ENCODE measurements around the gene RNF125.

RNF125 gene

DNA sequence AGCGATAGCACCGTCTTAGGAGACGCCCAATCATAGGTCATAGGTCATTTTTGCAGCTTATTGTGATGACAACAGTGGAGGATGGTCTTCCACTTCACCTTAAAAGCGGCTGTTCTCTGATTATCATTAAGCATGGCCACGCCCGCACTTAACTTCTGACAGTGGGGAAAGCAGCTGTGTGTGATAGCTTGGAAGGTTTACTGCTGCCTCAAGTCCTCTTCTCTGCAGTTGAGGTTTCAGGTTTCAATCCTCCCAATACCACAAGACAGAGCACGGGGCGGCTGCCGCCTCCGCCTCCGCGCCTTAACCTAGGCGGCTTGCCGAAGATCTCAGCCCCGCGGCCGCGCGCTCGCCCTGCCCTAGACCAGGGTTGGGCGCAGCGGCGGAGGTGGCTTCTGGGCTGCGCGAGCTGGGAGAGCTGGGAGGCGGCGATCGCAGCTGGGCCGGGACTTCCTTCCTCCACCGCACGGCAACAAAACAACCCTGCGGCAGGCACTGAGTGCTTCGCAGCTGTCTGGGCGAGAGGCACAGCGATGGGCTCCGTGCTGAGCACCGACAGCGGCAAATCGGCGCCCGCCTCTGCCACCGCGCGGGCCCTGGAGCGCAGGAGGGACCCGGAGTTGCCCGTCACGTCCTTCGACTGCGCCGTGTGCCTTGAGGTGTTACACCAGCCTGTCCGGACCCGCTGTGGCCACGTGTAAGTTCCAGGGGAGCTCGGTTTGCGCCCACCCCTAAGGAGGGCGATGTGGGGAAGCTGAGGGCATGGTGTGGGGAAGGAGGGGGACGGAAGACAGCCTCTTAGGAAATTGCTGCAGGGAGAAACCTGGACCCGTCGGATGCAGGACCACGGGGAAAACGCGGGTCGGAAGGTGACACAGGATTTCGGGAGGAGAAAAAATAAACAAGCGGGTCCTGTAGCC is at the start of gene RNF125 (continued):
- TF ChIP-seq, protein P1, sequence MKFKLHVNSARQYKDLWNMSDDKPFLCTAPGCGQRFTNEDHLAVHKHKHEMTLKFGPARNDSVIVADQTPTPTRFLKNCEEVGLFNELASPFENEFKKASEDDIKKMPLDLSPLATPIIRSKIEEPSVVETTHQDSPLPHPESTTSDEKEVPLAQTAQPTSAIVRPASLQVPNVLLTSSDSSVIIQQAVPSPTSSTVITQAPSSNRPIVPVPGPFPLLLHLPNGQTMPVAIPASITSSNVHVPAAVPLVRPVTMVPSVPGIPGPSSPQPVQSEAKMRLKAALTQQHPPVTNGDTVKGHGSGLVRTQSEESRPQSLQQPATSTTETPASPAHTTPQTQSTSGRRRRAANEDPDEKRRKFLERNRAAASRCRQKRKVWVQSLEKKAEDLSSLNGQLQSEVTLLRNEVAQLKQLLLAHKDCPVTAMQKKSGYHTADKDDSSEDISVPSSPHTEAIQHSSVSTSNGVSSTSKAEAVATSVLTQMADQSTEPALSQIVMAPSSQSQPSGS (tag by site-specific recombination; IDR thresholded peaks at IDR 0.05; ENCODE audit: low read depth), result no peak
- peak; percentile 64; the same call in 1 of the 2 replicates for TF ChIP-seq MYNN (tag by site-specific recombination; IDR thresholded peaks at IDR 0.05; ENCODE audit: borderline replicate concordance)
- peak; percentile 81 for TF ChIP-seq ZFHX2 (tag by site-specific recombination; conservative IDR thresholded peaks at IDR 0.05)
- TF ChIP-seq, protein P2, sequence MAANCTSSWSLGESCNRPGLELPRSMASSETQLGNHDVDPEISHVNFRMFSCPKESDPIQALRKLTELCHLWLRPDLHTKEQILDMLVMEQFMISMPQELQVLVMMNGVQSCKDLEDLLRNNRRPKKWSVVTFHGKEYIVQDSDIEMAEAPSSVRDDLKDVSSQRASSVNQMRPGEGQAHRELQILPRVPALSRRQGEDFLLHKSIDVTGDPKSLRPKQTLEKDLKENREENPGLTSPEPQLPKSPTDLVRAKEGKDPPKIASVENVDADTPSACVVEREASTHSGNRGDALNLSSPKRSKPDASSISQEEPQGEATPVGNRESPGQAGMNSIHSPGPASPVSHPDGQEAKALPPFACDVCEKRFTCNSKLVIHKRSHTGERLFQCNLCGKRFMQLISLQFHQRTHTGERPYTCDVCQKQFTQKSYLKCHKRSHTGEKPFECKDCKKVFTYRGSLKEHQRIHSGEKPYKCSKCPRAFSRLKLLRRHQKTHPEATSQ (tag by site-specific recombination; IDR thresholded peaks at IDR 0.05), result no peak
- peak; percentile 87 for TF ChIP-seq ZNF501 (tag by site-specific recombination; IDR thresholded peaks at IDR 0.05)
- TF ChIP-seq, protein P3, sequence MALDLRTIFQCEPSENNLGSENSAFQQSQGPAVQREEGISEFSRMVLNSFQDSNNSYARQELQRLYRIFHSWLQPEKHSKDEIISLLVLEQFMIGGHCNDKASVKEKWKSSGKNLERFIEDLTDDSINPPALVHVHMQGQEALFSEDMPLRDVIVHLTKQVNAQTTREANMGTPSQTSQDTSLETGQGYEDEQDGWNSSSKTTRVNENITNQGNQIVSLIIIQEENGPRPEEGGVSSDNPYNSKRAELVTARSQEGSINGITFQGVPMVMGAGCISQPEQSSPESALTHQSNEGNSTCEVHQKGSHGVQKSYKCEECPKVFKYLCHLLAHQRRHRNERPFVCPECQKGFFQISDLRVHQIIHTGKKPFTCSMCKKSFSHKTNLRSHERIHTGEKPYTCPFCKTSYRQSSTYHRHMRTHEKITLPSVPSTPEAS (tag by site-specific recombination; IDR thresholded peaks at IDR 0.05), result peak; percentile 31; the same call in 1 of the 2 replicates
- peak; percentile 82 for TF ChIP-seq SP2 (tag by site-specific recombination; IDR thresholded peaks at IDR 0.05)
- no peak for TF ChIP-seq ZNF658 (tag by site-specific recombination; IDR thresholded peaks at IDR 0.05)
- TF ChIP-seq, protein P4, sequence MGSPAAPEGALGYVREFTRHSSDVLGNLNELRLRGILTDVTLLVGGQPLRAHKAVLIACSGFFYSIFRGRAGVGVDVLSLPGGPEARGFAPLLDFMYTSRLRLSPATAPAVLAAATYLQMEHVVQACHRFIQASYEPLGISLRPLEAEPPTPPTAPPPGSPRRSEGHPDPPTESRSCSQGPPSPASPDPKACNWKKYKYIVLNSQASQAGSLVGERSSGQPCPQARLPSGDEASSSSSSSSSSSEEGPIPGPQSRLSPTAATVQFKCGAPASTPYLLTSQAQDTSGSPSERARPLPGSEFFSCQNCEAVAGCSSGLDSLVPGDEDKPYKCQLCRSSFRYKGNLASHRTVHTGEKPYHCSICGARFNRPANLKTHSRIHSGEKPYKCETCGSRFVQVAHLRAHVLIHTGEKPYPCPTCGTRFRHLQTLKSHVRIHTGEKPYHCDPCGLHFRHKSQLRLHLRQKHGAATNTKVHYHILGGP (tag by site-specific recombination; IDR thresholded peaks at IDR 0.05), result no peak
- TF ChIP-seq ZNF623 (tag by site-specific recombination; IDR thresholded peaks at IDR 0.05), result no peak
- no peak for TF ChIP-seq ZBTB21 (tag by site-specific recombination; IDR thresholded peaks at IDR 0.05)
- TF ChIP-seq, protein P5, sequence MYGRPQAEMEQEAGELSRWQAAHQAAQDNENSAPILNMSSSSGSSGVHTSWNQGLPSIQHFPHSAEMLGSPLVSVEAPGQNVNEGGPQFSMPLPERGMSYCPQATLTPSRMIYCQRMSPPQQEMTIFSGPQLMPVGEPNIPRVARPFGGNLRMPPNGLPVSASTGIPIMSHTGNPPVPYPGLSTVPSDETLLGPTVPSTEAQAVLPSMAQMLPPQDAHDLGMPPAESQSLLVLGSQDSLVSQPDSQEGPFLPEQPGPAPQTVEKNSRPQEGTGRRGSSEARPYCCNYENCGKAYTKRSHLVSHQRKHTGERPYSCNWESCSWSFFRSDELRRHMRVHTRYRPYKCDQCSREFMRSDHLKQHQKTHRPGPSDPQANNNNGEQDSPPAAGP (tag by site-specific recombination; IDR thresholded peaks at IDR 0.05), result peak; percentile 93
- TF ChIP-seq ZSCAN16 (tag by site-specific recombination; IDR thresholded peaks at IDR 0.05), result no peak
- TF ChIP-seq, protein P6, sequence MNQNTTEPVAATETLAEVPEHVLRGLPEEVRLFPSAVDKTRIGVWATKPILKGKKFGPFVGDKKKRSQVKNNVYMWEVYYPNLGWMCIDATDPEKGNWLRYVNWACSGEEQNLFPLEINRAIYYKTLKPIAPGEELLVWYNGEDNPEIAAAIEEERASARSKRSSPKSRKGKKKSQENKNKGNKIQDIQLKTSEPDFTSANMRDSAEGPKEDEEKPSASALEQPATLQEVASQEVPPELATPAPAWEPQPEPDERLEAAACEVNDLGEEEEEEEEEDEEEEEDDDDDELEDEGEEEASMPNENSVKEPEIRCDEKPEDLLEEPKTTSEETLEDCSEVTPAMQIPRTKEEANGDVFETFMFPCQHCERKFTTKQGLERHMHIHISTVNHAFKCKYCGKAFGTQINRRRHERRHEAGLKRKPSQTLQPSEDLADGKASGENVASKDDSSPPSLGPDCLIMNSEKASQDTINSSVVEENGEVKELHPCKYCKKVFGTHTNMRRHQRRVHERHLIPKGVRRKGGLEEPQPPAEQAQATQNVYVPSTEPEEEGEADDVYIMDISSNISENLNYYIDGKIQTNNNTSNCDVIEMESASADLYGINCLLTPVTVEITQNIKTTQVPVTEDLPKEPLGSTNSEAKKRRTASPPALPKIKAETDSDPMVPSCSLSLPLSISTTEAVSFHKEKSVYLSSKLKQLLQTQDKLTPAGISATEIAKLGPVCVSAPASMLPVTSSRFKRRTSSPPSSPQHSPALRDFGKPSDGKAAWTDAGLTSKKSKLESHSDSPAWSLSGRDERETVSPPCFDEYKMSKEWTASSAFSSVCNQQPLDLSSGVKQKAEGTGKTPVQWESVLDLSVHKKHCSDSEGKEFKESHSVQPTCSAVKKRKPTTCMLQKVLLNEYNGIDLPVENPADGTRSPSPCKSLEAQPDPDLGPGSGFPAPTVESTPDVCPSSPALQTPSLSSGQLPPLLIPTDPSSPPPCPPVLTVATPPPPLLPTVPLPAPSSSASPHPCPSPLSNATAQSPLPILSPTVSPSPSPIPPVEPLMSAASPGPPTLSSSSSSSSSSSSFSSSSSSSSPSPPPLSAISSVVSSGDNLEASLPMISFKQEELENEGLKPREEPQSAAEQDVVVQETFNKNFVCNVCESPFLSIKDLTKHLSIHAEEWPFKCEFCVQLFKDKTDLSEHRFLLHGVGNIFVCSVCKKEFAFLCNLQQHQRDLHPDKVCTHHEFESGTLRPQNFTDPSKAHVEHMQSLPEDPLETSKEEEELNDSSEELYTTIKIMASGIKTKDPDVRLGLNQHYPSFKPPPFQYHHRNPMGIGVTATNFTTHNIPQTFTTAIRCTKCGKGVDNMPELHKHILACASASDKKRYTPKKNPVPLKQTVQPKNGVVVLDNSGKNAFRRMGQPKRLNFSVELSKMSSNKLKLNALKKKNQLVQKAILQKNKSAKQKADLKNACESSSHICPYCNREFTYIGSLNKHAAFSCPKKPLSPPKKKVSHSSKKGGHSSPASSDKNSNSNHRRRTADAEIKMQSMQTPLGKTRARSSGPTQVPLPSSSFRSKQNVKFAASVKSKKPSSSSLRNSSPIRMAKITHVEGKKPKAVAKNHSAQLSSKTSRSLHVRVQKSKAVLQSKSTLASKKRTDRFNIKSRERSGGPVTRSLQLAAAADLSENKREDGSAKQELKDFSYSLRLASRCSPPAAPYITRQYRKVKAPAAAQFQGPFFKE (tag by site-specific recombination; IDR thresholded peaks at IDR 0.05; ENCODE audit: borderline replicate concordance), result peak; percentile 28; the same call in 1 of the 2 replicates
- TF ChIP-seq ZNF114 (tag by site-specific recombination; IDR thresholded peaks at IDR 0.05), result no peak
- TF ChIP-seq ZNF394 (tag by site-specific recombination; IDR thresholded peaks at IDR 0.05; ENCODE audit: borderline replicate concordance), result peak; percentile 21; the same call in 1 of the 2 replicates
- TF ChIP-seq SP3 (tag by site-specific recombination; IDR thresholded peaks at IDR 0.05), result peak; percentile 58
- TF ChIP-seq ZSCAN30 (tag by site-specific recombination; IDR thresholded peaks at IDR 0.05), result peak; percentile 87
- TF ChIP-seq IKZF3 (tag by site-specific recombination; IDR thresholded peaks at IDR 0.05), result no peak; the same call in 1 of the 2 replicates
- peak; percentile 31 for TF ChIP-seq ZBTB48 (tag by site-specific recombination; IDR thresholded peaks at IDR 0.05)
- TF ChIP-seq WT1 (tag by site-specific recombination; IDR thresholded peaks at IDR 0.05), result peak; percentile 87
- TF ChIP-seq ZNF660 (tag by site-specific recombination; IDR thresholded peaks at IDR 0.05), result peak; percentile 57; the same call in 1 of the 2 replicates
- no peak for TF ChIP-seq ZNF214 (tag by site-specific recombination; IDR thresholded peaks at IDR 0.05; ENCODE audit: borderline replicate concordance)
- TF ChIP-seq OSR2 (tag by site-specific recombination; IDR thresholded peaks at IDR 0.05), result peak; percentile 75
- peak; percentile 70; the same call in 1 of the 2 replicates for TF ChIP-seq ZXDB (tag by site-specific recombination; IDR thresholded peaks at IDR 0.05)
- TF ChIP-seq ZNF354C (tag by site-specific recombination; IDR thresholded peaks at IDR 0.05; ENCODE audit: borderline replicate concordance, low read depth), result no peak
- no peak for TF ChIP-seq ZNF677 (tag by site-specific recombination; IDR thresholded peaks at IDR 0.05)

Data from HEK293 (cell line).